HepG2 (cell line): ENCODE results near the gene ATXN1L. TPM values are rescaled to one million over a fixed set of nuclear protein-coding genes. Genes with fewer than 3 reads are reported as not detected.
A peak's percentile ranks its signal among the peaks of the same experiment; 100 is the strongest.

Experiments used
- ATAD3A ChIP-seq: sonication (generic); formaldehyde crosslinking; IDR thresholded peaks from 2 replicates; pipeline ENCODE4 v1.4.0; 2020; ENCODE audit warnings: missing genetic modification reagents
- ATF7 ChIP-seq, 2 experiments: fragments of 450-650 bp in 1 of 2; sonication (generic) in 1 of 2; formaldehyde crosslinking in 1 of 2; IDR thresholded peaks; 2 replicates each; pipeline versions ENCODE4 v1.4.0 to v1.6.1; 2016 to 2020; ENCODE audit warnings: antibody characterized with exemption in 1 of 2, mild to moderate bottlenecking in 1 of 2, missing genetic modification reagents in 1 of 2
- BCL6 ChIP-seq: IDR thresholded peaks from 2 replicates; pipeline ENCODE4 v1.6.1; 2016; ENCODE audit warnings: missing genetic modification reagents, missing compliant biosample characterization
- CEBPG ChIP-seq: IDR thresholded peaks from 2 replicates; pipeline ENCODE4 v1.6.1; 2016
- RARA ChIP-seq: IDR thresholded peaks from 2 replicates; pipeline ENCODE4 v1.6.1; 2016; ENCODE audit warnings: missing genetic modification reagents, missing compliant biosample characterization
- SIX4 ChIP-seq: sonication (generic); formaldehyde crosslinking; IDR thresholded peaks from 2 replicates; pipeline ENCODE4 v1.4.0; 2020; ENCODE audit warnings: missing genetic modification reagents
- ZC3H13 ChIP-seq: sonication (generic); formaldehyde crosslinking; IDR thresholded peaks from 2 replicates; pipeline ENCODE4 v1.8.1; 2023; ENCODE audit warnings: mild to moderate bottlenecking, missing genetic modification reagents, moderate library complexity
- ZNF20 ChIP-seq: sonication (generic); formaldehyde crosslinking; IDR thresholded peaks from 2 replicates; pipeline ENCODE4 v1.4.0; 2020; ENCODE audit warnings: mild to moderate bottlenecking, moderate library complexity, missing genetic modification reagents
- ZNF816 ChIP-seq: sonication (generic); formaldehyde crosslinking; IDR thresholded peaks from 2 replicates; pipeline ENCODE4 v1.8.0; 2022; ENCODE audit warnings: missing genetic modification reagents, mild to moderate bottlenecking, borderline replicate concordance
- polyA plus RNA-seq, 8 experiments: library from polyadenylated mRNA; depleted of rRNA in 3 of 8; stranded (reverse) in 7 of 8; unstranded in 1 of 8; fragments of >200 nt; fragmentation: Illumina TruSeq in 4 of 8; extraction: Trizol in 4 of 8; gene quantifications; 2 replicates each; pipeline versions ENCODE4 v1.2.1 to v1.2.3, GENCODE V29; 2011 to 2016; ENCODE audit warnings: low read depth in 4 of 8, missing spikeins in 1 of 8, mixed read lengths in 1 of 8; ENCODE audit not compliant: insufficient read depth in 1 of 8
- total RNA-seq, 5 experiments: library from RNA; depleted of rRNA; stranded (reverse); fragments of >200 nt; fragmentation: Illumina TruSeq; extraction: Trizol; gene quantifications; 2 replicates each; pipeline ENCODE4 v1.2.3, GENCODE V29; 2016; ENCODE audit warnings: low read depth in 1 of 5
- TF ChIP-seq, protein P1 (sequence below): sonication (generic); formaldehyde crosslinking; IDR thresholded peaks from 2 replicates; pipeline ENCODE4 v1.5.0; 2020; ENCODE audit warnings: mild to moderate bottlenecking, missing genetic modification reagents
- TF ChIP-seq, protein P2 (sequence below): sonication (generic); formaldehyde crosslinking; IDR thresholded peaks from 2 replicates; pipeline ENCODE4 v1.5.0; 2020; ENCODE audit warnings: mild to moderate bottlenecking, missing genetic modification reagents, moderate library complexity
- TF ChIP-seq, protein P3 (sequence below): sonication (generic); formaldehyde crosslinking; IDR thresholded peaks from 2 replicates; pipeline ENCODE4 v1.4.0; 2020; ENCODE audit warnings: missing genetic modification reagents
- TF ChIP-seq, protein P4 (sequence below): sonication (generic); formaldehyde crosslinking; IDR thresholded peaks from 2 replicates; pipeline ENCODE4 v1.4.0; 2020; ENCODE audit warnings: missing genetic modification reagents
- TF ChIP-seq, protein P5 (sequence below): sonication (generic); formaldehyde crosslinking; IDR thresholded peaks from 2 replicates; pipeline ENCODE4 v1.8.1; 2023; ENCODE audit warnings: missing genetic modification reagents, mild to moderate bottlenecking, borderline replicate concordance
- TF ChIP-seq, protein P6 (sequence below): sonication (generic); formaldehyde crosslinking; IDR thresholded peaks from 2 replicates; pipeline ENCODE4 v1.5.0; 2020; ENCODE audit warnings: missing genetic modification reagents, mild to moderate bottlenecking, borderline replicate concordance
- TF ChIP-seq, protein P7 (sequence below): sonication (generic); formaldehyde crosslinking; IDR thresholded peaks from 2 replicates; pipeline ENCODE4 v1.5.0; 2020; ENCODE audit warnings: mild to moderate bottlenecking, missing genetic modification reagents, borderline replicate concordance

ATXN1L gene
- total and polyA plus RNA-seq, 2 of the 13 experiments (the other 11 are each of a cell fraction or from before 2014, with no cell fraction given) = 20.0 to 22.4 TPM

DNA sequence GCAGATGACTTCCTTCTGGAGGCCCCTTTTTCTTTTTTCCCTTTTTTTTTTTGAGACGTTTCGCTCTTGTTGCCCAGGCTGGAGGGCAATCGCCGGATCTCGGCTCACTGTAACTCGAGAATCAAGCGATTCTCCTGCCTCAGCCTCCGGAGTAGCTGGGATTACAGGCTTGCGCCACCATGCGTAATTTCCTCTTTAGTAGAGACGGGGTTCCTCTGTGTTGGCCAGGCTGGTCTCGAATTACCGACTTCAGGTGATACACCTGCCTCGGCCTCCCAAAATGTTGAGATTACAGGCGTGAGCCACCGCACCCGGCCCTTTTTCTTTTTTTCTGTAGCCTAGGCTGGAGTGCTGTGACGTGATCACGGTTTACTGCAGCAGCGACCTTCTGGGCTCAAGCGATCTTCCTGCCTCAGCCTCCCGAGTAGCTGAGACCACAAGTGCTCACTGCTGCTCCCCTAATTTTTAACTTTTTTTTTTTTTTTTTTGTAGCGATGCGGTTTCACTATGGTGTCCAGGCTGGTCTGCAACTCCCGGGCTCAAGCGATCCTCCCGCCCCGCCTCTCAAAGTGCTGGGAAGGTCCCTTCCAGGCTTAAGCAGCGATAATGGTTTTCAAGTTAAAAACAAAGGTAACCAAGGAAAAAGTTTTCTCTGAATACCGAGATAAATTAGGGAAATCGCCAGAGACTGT is 48.6 kb downstream of the ATXN1L start (continued):
- peak; percentile 68; the same call in 1 of the 2 replicates for TF ChIP-seq SIX4 (CRISPR knock-in tag)
- TF ChIP-seq, protein P1, sequence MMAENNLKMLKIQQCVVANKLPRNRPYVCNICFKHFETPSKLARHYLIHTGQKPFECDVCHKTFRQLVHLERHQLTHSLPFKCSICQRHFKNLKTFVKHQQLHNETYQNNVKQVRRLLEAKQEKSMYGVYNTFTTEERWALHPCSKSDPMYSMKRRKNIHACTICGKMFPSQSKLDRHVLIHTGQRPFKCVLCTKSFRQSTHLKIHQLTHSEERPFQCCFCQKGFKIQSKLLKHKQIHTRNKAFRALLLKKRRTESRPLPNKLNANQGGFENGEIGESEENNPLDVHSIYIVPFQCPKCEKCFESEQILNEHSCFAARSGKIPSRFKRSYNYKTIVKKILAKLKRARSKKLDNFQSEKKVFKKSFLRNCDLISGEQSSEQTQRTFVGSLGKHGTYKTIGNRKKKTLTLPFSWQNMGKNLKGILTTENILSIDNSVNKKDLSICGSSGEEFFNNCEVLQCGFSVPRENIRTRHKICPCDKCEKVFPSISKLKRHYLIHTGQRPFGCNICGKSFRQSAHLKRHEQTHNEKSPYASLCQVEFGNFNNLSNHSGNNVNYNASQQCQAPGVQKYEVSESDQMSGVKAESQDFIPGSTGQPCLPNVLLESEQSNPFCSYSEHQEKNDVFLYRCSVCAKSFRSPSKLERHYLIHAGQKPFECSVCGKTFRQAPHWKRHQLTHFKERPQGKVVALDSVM (CRISPR knock-in tag) = peak; percentile 83; the same call in 1 of the 2 replicates
- TF ChIP-seq, protein P2, sequence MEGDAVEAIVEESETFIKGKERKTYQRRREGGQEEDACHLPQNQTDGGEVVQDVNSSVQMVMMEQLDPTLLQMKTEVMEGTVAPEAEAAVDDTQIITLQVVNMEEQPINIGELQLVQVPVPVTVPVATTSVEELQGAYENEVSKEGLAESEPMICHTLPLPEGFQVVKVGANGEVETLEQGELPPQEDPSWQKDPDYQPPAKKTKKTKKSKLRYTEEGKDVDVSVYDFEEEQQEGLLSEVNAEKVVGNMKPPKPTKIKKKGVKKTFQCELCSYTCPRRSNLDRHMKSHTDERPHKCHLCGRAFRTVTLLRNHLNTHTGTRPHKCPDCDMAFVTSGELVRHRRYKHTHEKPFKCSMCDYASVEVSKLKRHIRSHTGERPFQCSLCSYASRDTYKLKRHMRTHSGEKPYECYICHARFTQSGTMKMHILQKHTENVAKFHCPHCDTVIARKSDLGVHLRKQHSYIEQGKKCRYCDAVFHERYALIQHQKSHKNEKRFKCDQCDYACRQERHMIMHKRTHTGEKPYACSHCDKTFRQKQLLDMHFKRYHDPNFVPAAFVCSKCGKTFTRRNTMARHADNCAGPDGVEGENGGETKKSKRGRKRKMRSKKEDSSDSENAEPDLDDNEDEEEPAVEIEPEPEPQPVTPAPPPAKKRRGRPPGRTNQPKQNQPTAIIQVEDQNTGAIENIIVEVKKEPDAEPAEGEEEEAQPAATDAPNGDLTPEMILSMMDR (CRISPR knock-in tag) = peak; percentile 64
- TF ChIP-seq, protein P3, sequence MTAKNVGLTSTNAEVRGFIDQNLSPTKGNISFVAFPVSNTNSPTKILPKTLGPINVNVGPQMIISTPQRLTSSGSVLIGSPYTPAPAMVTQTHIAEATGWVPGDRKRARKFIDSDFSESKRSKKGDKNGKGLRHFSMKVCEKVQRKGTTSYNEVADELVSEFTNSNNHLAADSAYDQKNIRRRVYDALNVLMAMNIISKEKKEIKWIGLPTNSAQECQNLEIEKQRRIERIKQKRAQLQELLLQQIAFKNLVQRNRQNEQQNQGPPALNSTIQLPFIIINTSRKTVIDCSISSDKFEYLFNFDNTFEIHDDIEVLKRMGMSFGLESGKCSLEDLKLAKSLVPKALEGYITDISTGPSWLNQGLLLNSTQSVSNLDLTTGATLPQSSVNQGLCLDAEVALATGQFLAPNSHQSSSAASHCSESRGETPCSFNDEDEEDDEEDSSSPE (CRISPR knock-in tag) = no peak
- no peak; the same call in 1 of the 2 replicates for TF ChIP-seq ZC3H13
- no peak for TF ChIP-seq ATF7 (IDR thresholded peaks at IDR 0.05)
- no peak for TF ChIP-seq ATF7 (CRISPR knock-in tag; IDR thresholded peaks at IDR 0.05)
- no peak for TF ChIP-seq RARA
- no peak for TF ChIP-seq ZNF816 (CRISPR knock-in tag)
- TF ChIP-seq, protein P4, sequence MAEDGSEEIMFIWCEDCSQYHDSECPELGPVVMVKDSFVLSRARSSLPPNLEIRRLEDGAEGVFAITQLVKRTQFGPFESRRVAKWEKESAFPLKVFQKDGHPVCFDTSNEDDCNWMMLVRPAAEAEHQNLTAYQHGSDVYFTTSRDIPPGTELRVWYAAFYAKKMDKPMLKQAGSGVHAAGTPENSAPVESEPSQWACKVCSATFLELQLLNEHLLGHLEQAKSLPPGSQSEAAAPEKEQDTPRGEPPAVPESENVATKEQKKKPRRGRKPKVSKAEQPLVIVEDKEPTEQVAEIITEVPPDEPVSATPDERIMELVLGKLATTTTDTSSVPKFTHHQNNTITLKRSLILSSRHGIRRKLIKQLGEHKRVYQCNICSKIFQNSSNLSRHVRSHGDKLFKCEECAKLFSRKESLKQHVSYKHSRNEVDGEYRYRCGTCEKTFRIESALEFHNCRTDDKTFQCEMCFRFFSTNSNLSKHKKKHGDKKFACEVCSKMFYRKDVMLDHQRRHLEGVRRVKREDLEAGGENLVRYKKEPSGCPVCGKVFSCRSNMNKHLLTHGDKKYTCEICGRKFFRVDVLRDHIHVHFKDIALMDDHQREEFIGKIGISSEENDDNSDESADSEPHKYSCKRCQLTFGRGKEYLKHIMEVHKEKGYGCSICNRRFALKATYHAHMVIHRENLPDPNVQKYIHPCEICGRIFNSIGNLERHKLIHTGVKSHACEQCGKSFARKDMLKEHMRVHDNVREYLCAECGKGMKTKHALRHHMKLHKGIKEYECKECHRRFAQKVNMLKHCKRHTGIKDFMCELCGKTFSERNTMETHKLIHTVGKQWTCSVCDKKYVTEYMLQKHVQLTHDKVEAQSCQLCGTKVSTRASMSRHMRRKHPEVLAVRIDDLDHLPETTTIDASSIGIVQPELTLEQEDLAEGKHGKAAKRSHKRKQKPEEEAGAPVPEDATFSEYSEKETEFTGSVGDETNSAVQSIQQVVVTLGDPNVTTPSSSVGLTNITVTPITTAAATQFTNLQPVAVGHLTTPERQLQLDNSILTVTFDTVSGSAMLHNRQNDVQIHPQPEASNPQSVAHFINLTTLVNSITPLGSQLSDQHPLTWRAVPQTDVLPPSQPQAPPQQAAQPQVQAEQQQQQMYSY (CRISPR knock-in tag) = no peak
- no peak for TF ChIP-seq ATAD3A (CRISPR knock-in tag)
- TF ChIP-seq ZNF20 (CRISPR knock-in tag) = 0 out of 2 replicates have a peak, but pooled peaks have one; percentile 5
- TF ChIP-seq, protein P5, sequence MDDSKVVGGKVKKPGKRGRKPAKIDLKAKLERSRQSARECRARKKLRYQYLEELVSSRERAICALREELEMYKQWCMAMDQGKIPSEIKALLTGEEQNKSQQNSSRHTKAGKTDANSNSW (CRISPR knock-in tag) = no peak
- no peak for TF ChIP-seq BCL6 (CRISPR knock-in tag)
- TF ChIP-seq, protein P6, sequence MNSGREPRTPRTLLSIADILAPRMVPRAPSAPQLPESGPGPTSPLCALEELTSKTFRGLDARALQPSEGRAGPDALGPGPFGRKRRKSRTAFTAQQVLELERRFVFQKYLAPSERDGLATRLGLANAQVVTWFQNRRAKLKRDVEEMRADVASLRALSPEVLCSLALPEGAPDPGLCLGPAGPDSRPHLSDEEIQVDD = no peak
- peak; percentile 68 for TF ChIP-seq CEBPG (CRISPR knock-in tag)
- TF ChIP-seq, protein P7, sequence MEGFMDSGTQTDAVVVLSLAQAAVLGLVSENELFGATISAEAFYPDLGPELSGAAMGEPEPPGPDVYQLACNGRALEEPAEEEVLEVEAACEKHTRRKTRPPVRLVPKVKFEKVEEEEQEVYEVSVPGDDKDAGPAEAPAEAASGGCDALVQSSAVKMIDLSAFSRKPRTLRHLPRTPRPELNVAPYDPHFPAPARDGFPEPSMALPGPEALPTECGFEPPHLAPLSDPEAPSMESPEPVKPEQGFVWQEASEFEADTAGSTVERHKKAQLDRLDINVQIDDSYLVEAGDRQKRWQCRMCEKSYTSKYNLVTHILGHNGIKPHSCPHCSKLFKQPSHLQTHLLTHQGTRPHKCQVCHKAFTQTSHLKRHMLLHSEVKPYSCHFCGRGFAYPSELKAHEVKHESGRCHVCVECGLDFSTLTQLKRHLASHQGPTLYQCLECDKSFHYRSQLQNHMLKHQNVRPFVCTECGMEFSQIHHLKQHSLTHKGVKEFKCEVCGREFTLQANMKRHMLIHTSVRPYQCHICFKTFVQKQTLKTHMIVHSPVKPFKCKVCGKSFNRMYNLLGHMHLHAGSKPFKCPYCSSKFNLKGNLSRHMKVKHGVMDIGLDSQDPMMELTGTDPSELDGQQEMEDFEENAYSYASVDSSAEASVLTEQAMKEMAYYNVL = peak; percentile 12; the same call in 1 of the 2 replicates
